GM04503 (cell line): ENCODE results near the gene FNDC11.
A peak's percentile ranks its signal among the peaks of the same experiment; 100 is the strongest.

Source experiments
- DNase-seq: peaks from one replicate; pipeline ENCODE4 v3.0.0-alpha.2; 2012; ENCODE audit warnings: low read depth

The FNDC11 gene

GRCh38 chr20:63582382-63583063 lies 28.6 kb downstream of the FNDC11 start:
- DNase-seq = no peak

GRCh38 chr20:63585616-63586565 lies 31.9 kb downstream of the FNDC11 start:
- no peak for DNase-seq

- DNase-seq = no peak
Measured at GRCh38 chr20:63586797-63587196, 32.8 kb downstream of the FNDC11 start.

GRCh38 chr20:63587256-63587655 lies 33.3 kb downstream of the FNDC11 start:
- no peak for DNase-seq

- DNase-seq = no peak
Measured at GRCh38 chr20:63587776-63588591, 34.0 kb downstream of the FNDC11 start.

- no peak for DNase-seq
Measured at GRCh38 chr20:63588641-63589041, 34.7 kb downstream of the FNDC11 start.

- no peak for DNase-seq
Measured at GRCh38 chr20:63589261-63590217, 35.6 kb downstream of the FNDC11 start.

GRCh38 chr20:63590218-63591146 lies 36.5 kb downstream of the FNDC11 start:
- no peak for DNase-seq

- DNase-seq = no peak
Measured at GRCh38 chr20:63591147-63591533, 37.2 kb downstream of the FNDC11 start.

- DNase-seq = no peak
Measured at GRCh38 chr20:63591786-63592355, 37.9 kb downstream of the FNDC11 start.

- DNase-seq = no peak
Measured at GRCh38 chr20:63592661-63593060, 38.7 kb downstream of the FNDC11 start.

- peak; percentile 82 for DNase-seq
Measured at GRCh38 chr20:63594043-63594561, 40.1 kb downstream of the FNDC11 start.

- DNase-seq = no peak
Measured at GRCh38 chr20:63595416-63596127, 41.6 kb downstream of the FNDC11 start.

- no peak for DNase-seq
Measured at GRCh38 chr20:63596423-63596822, 42.5 kb downstream of the FNDC11 start.

GRCh38 chr20:63597651-63598478 lies 43.9 kb downstream of the FNDC11 start:
- DNase-seq = no peak

GRCh38 chr20:63598479-63599395 lies 44.8 kb downstream of the FNDC11 start:
- no peak for DNase-seq
